Activated CD8-positive, alpha-beta memory T cell treated with anti-CD3 and anti-CD28 coated beads for 48 hours (primary cell): ENCODE data around the gene KLK10.
A peak's percentile ranks its signal among the peaks of the same experiment; 100 is the strongest.

Experiments used
- DNase-seq, 3 experiments: peaks; one replicate each; pipeline ENCODE4 v3.0.0-alpha.2; 2020; ENCODE audit warnings: low read depth in 2 of 3, low spot score in 2 of 3

Gene KLK10

DNA sequence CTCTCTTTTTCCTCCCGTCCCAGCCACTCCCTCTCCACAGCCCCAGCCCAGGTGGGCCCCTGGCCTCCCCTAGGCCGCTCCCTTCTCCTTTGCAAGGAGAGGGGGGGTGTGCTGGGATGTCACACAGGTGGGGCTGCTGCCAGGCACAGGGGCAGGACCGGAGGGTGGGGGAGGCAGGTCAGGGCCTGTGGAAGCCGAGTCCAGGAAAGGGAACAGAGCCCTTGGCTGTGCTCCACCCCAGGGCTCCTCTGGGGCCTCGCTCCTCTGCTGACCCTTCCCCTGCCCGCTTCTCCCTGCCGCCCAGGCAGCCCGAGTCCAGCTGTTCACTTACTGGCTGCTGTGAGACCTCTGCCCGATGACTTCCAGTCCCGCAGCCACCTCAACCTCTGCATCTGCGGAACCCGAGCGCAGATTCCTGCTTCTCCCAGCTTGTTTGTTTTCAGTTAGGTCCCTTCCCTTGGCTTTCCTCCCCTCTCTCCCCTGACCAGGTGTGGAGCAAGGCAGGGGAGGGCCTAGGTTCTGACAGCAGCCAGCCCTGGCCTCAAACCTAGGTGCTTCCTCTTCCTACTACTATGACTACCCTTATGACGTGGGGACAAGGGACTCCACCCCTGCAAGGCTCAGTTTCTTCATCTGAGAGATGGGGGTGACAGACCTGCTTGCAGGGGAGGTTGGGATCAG lies 7.8 kb upstream of the KLK10 start:
- DNase-seq, result no peak

DNA sequence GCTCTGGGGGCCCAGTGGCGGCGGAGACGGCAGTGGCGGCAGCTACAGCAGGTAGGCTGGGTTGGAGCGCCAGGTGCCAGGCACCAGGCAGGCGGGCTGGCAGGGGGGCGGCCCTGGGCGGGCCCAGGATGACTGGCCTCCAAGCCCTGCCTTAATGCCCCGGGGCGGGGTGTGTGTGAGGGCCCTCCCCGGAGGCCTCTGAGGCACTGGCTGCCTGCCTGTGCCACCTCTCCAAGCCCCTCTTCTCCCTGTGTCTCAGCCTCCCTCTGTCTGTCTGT lies 7.0 kb upstream of the KLK10 start, which contains the start of gene KLK11:
TSS of gene KLK11 (minus strand) at position 63 of the 278 bp plus-strand sequence. CDS start 985 bp downstream, outside the sequence.
- no peak for DNase-seq

DNA sequence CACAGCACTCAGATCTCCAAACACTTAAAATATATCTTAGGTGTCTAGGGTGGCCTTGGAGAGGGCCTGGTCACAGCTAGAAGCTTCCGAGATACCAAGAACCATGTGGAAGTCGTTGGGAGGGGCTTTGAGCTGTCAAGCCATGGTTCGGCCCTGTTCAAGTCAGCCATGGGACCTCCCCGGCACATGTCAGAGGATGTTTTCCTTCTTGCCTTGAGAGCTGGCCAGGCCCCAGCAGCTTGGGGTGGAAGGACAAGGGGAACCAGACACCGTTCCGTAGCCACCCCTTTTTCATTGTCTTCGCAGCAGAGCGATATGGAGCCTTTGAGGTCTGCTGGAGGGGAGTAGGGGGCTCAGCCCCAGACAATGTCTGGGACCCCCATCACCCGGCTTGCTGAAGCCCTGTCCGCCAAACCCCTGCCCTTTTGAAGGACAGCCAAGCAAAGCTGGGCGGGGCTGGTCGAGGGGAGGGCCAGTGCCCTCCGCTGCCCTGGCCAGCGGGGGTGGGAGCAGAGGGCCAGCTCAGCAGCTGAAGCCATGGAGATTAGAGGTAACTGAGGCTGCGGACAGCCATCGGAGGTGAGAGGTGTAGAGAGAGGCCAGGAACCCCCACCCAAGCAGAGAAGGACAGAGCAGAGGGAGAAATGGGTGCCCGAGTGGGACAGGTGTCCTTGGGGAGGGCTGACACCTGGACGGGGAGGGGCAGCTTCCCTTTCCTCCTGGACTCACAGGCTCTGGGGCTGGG lies 6.5 kb upstream of the KLK10 start:
- no peak for DNase-seq

- no peak for DNase-seq
These were observed 5.9 kb upstream of the KLK10 start for GRCh38 chr19:51025401-51025800.

DNA sequence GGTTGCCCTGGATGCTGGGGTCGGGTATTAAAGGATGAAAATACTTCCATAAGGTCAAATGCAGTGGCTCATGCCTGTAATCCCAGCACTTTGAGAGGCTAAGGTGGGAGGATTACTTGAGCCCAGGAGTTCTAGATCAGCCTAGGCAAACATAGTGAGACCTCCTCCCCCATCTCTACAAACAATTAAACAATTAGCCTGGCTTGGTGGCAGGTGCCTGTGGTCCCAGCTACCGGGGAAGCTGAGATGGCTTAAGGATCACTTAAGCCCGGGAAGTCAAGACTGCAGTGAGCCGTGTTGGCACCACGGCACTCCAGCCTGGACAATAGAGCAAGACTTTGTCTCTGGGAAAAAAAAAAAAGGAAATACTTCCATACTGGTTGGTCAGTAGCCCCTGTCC lies 5.4 kb upstream of the KLK10 start:
- no peak for DNase-seq

GRCh38 chr19:51023946-51024345 lies 4.4 kb upstream of the KLK10 start:
- no peak for DNase-seq

DNA sequence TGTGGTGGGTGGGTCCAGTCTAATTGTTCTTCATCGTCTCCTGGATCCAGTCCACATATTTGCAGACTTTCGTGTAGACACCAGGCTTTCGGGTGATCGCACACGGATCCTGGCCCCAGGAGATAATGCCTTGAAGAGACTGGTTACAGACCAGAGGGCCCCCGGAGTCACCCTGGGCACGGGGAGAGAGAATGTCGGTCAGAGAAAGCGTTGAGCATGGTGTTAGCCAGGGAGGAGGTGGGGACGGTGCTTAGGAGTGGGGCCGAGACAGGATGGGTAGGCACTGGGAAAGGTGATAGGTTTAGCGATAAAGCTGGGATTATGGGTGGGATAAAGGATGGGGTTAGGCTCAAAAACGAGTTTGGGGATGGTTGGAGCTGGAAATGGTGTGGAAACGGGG lies 3.0 kb upstream of the KLK10 start:
- DNase-seq, result no peak

DNA sequence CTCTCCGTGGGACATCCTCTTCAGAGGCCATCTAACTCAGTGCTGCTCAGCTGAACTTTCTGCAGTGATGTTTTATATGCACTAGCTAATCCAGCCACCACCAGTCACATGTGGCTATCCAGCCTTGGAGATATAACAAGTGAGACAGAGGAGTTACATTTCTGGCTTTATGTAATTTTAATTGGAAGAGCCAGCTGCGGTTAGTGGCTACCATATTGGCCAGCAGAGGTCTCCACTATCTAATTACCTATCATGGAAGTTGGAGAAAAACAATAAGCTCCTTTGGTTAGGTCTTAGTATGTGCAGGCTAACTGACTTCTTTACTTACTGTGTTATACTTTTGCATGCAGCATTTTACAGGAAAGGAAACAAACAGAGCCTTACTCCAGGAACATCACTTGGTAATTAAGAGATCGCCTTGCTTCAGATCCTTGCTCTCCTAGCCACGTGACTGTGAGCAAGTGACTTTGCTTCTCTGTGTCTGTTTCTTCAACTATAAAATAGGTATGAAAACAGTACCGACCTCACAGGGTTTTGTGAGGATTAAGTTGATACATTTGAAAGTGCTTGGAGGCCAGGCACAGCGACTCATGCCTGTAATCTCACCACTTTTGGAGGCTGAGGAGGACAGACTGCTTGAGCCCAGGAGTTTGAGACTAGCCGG lies 1.6 kb upstream of the KLK10 start:
- no peak for DNase-seq

DNA sequence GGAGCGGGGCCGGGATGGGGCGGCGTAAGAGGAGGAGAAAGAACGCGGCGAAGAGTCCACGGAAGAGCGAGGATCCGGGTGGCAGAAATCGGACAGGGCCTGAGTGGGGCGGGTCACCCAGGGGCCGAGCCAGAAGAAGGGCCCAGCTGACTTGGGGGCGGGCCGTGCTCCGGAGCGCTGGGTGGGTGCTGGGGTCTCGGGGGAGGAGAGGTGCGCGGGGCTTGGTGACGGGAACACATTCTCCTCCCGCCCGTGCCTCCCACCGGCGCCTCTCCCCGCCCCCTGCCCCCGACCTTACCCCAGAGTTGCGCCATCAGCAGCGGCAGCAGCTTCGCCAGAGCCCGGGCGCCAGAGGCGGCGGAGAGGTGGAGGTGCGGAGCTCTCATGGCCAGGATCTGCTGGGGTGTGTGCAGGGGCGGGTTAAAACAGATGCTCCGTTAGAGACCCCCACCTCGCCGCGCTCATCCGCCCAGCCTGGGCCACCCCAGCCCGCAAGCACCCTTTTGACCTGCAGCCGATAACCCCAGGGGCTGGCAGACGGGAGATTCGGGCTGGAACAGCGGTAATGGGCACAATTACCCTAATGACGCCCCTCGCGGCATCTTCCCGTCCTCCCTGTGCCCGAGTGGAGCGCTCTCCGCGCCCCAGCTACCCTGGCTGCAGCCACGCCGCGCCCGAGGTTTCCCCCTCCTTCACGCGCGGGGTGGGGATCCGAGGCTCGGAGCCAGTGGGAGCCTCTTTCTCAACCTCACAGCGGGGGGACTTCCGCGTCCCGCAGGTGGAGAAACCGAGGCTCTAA lies 565 bp downstream of the KLK10 start:
- no peak for DNase-seq

- peak; percentile 23 to 71 (median 33) for DNase-seq
These were observed 2.5 kb downstream of the KLK10 start for GRCh38 chr19:51016798-51017683.

GRCh38 chr19:51015691-51016267 lies 3.7 kb downstream of the KLK10 start:
- DNase-seq, result no peak

DNA sequence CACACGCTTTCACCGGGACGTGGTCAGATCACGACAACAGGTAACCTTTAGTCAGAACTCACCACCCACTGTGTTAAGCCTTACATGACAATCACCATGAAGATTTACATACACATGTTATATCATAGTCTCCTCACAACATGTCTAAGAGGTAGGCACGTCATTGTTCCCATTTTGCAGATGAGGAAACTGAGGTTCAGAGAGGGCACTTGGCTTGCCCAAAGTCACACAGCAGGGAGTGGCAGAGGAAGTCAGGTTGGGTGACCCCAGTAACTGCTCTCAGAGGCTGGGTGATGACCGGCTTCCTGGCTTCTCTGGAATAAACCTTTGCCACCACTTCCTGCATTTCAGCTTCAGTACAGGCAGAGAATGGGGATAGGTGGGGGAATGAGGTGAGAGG lies 5.3 kb downstream of the KLK10 start:
- DNase-seq, result no peak

DNA sequence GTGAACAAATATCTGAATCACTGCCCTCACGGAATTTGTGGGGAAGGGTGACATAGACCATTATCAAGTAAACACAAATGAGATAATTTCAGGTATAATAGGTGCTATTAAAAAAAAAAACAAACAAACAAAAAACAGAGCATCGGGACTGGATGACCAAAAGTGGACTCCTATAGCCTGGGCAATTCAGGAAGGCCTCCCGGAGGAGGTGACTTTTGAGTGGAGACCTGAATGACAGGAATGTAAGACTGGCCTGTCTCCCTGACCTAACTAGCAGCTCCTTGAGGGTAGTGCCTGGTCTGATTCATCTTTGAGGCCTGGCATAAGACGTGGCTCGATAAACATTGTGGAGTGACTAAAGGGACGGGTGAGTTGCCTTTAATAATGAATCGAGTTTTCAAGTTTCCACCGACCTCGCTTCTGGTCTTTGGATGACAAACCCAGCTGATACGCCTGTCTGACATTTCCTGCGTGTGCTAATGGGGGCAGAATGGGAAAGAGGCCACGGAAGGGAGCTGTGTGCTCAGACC lies 6.8 kb downstream of the KLK10 start:
- DNase-seq, result no peak

DNA sequence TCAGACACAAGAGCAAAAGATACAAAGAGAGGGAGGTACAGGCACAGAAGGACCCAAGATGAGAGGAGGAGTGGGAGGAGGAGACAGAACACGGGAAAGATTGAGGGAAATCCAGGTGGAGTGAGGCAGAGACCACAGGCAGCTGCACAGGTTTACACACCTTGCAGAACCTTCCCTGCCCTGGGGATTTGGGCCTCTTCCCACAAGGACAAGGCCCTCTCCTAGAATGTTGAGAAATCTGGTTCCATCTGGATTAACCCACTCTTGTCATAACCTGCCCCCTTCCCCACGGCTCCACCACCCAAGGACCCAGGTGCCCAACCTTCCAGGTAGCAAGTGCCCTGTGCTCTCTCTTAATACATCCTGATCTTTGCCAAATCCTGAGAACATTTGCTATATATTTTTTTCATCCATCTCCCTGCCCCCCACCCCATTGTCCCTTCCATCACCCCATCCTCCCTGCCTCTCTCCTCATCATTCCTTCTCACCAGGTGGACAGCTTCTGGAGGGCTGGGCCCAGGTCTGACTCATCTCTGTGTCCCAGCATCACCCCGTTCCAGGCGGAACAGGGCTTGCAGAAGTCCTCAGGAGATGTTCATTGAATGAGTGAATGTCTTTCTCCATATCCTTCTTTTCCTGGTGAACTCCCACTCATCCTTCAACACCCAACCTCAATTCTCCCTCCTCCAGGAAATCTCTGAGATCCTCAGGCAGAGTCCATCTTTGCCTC lies 9.3 kb downstream of the KLK10 start:
- DNase-seq, result no peak

- DNase-seq, result no peak
These were observed 10.2 kb downstream of the KLK10 start for GRCh38 chr19:51009061-51009891.

- no peak for DNase-seq
These were observed 12.0 kb downstream of the KLK10 start for GRCh38 chr19:51007488-51007887.

GRCh38 chr19:51006406-51006805 lies 13.1 kb downstream of the KLK10 start:
- no peak for DNase-seq

DNA sequence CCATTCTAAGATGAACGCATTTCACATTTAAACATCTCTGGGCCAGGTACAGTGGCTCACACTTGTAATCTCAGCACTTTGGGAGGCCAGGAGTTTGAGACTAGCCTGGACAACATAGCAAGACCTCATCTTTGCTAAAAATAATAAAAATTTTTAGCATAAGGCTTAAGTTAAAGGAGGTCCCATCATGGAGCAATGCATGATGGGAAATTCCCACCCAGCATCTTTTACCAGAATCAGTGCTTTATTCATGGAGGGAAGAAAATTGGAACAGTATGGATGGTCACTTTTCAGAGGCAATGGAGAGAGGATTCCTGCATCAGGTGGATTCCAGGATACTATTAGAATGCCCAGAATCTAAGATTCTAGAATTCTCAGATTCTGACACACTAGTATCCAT lies 14.3 kb downstream of the KLK10 start:
- DNase-seq, result no peak
